Measurements from ENCODE around the gene GIT1. TPM values are rescaled to one million over a fixed set of nuclear protein-coding genes. Genes with fewer than 3 reads are reported as not detected.

GIT1 gene
- total and polyA plus RNA-seq, 2 of the 13 experiments (the other 11 are each of a cell fraction or from before 2014, with no cell fraction given), result 14.2 to 30.8 TPM

DNA sequence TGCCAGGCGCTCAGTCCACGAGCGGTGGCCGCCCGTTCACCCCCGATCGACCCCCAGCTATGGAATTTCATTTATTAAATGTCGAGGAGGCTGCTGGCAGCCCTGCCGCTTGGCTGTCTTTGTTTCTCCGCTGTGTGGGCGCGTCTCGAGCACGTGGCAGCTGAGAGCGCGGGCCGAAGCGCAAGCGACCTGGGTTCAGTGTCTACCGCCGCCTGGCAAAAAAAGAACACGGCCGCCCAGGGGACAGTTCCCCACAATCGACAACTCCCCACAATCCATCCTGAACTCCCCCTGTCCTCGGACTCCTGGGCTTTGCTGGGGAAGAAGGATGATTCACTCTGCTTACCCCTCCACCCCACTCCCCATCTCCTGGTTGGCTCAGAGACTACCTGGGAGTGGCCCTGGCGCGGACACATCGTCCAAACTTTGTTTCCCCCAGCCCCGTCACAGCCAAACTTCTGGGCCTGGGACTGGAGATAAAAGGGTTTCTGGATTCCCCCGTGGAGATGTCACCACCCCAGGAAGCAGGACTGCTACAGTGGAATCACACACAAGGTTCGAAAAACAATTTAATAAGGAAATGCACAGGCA, 1.8 kb upstream of the GIT1 start:
- intact Hi-C loops (cut with micrococcal nuclease; ENCODE audit: unreplicated experiment), result loop anchor here (1.0 to 10.0 kb wide), 3 partner anchors 11 to 216 kb away; no protein-coding TSS in a partner anchor
- peak; percentile 43 for ATAC-seq
- TF ChIP-seq TP53 (CRISPR knock-in tag; conservative IDR thresholded peaks at IDR 0.05) (no peak), ZNF446 (CRISPR knock-in tag; IDR thresholded peaks at IDR 0.05) (peak; percentile 35; the same call in 1 of the 2 replicates), EZH2 (conservative IDR thresholded peaks at IDR 0.05; ENCODE audit: low read depth, low read length) (no peak), ZKSCAN1 (IDR thresholded peaks at IDR 0.05; ENCODE audit: low read length) (no peak), SMAD3 (CRISPR knock-in tag; IDR thresholded peaks at IDR 0.05) (0 out of 2 replicates have a peak, but pooled peaks have one; percentile 15), NR2F6 (IDR thresholded peaks at IDR 0.05) (no peak), NR2F6 (CRISPR knock-in tag; IDR thresholded peaks at IDR 0.05) (no peak), MXD4 (CRISPR knock-in tag; IDR thresholded peaks at IDR 0.05) (peak; percentile 54; the same call in 1 of the 2 replicates), MNT (IDR thresholded peaks at IDR 0.05) (peak; percentile 61), FOSL2 (CRISPR knock-in tag; IDR thresholded peaks at IDR 0.05) (peak; percentile 73), CAMTA2 (CRISPR knock-in tag; IDR thresholded peaks at IDR 0.05; ENCODE audit: borderline replicate concordance) (no peak), ZNF713 (CRISPR knock-in tag; IDR thresholded peaks at IDR 0.05) (no peak), ISL2 (CRISPR knock-in tag; IDR thresholded peaks at IDR 0.05) (peak; percentile 19; the same call in 1 of the 2 replicates), MYC (CRISPR knock-in tag; IDR thresholded peaks at IDR 0.05; ENCODE audit: borderline replicate concordance) (peak; percentile 85), FOXC1 (CRISPR knock-in tag; IDR thresholded peaks at IDR 0.05; ENCODE audit: borderline replicate concordance) (peak; percentile 49), U2AF1 (optimal IDR thresholded peaks at IDR 0.05; ENCODE audit: low read depth, low read length) (peak; percentile 19), ZNF124 (CRISPR knock-in tag; IDR thresholded peaks at IDR 0.05) (0 out of 2 replicates have a peak, but pooled peaks have one; percentile 43)
- TF ChIP-seq, protein P1, sequence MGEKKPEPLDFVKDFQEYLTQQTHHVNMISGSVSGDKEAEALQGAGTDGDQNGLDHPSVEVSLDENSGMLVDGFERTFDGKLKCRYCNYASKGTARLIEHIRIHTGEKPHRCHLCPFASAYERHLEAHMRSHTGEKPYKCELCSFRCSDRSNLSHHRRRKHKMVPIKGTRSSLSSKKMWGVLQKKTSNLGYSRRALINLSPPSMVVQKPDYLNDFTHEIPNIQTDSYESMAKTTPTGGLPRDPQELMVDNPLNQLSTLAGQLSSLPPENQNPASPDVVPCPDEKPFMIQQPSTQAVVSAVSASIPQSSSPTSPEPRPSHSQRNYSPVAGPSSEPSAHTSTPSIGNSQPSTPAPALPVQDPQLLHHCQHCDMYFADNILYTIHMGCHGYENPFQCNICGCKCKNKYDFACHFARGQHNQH (CRISPR knock-in tag; IDR thresholded peaks at IDR 0.05), result peak; percentile 36; the same call in 1 of the 2 replicates
- TF ChIP-seq, protein P2, sequence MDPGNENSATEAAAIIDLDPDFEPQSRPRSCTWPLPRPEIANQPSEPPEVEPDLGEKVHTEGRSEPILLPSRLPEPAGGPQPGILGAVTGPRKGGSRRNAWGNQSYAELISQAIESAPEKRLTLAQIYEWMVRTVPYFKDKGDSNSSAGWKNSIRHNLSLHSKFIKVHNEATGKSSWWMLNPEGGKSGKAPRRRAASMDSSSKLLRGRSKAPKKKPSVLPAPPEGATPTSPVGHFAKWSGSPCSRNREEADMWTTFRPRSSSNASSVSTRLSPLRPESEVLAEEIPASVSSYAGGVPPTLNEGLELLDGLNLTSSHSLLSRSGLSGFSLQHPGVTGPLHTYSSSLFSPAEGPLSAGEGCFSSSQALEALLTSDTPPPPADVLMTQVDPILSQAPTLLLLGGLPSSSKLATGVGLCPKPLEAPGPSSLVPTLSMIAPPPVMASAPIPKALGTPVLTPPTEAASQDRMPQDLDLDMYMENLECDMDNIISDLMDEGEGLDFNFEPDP (CRISPR knock-in tag; conservative IDR thresholded peaks at IDR 0.05), result 0 out of 2 replicates have a peak, but pooled peaks have one; percentile 84
- TF ChIP-seq, protein P3, sequence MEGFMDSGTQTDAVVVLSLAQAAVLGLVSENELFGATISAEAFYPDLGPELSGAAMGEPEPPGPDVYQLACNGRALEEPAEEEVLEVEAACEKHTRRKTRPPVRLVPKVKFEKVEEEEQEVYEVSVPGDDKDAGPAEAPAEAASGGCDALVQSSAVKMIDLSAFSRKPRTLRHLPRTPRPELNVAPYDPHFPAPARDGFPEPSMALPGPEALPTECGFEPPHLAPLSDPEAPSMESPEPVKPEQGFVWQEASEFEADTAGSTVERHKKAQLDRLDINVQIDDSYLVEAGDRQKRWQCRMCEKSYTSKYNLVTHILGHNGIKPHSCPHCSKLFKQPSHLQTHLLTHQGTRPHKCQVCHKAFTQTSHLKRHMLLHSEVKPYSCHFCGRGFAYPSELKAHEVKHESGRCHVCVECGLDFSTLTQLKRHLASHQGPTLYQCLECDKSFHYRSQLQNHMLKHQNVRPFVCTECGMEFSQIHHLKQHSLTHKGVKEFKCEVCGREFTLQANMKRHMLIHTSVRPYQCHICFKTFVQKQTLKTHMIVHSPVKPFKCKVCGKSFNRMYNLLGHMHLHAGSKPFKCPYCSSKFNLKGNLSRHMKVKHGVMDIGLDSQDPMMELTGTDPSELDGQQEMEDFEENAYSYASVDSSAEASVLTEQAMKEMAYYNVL (CRISPR knock-in tag; IDR thresholded peaks at IDR 0.05; ENCODE audit: borderline replicate concordance), result no peak; the same call in 1 of the 2 replicates

More for the DNA sequence above, 1.8 kb upstream of the GIT1 start:
- peaks cover 1 to 24% of the 10 kb centered on the region in 2 experiments; a peak in 3 of 5 replicates for H3K27me3 ChIP-seq (ENCODE audit: control insufficient read depth in 1 of 2, insufficient read depth in 2 of 2, low read length in 2 of 2)
- WGBS (ENCODE audit: low lambda C conversion rate), result 0% methylated on average over 16 of the region's 31 CpGs
- peak overlapping the region; percentile 62 for H3K27ac ChIP-seq (ENCODE audit: extremely low read length, insufficient read depth, low read length)
- H4K20me1 ChIP-seq (ENCODE audit: insufficient read depth, low read length), result peaks cover 14% of the 10 kb centered on the region; the same call in 1 of the 2 replicates
- no peak overlapping the region for H2AFZ ChIP-seq (ENCODE audit: low read length)
- no peaks in the 10 kb centered on the region for H3K36me3 ChIP-seq (replicated peaks in 1 of 2; ENCODE audit: control insufficient read depth in 1 of 2, insufficient read depth in 2 of 2, low read length in 2 of 2)
- peaks cover 59% of the 10 kb centered on the region for H3K4me1 ChIP-seq (ENCODE audit: insufficient read depth, low read length)
- in situ Hi-C loops (cut with HindIII; ENCODE audit: extremely low pct_ligation_motif_present, low pct_unique_long_range_greater_than_20kb), result no loop called here
- peak overlapping the region; percentile 89 for H3K4me2 ChIP-seq (ENCODE audit: low read depth, low read length)
- BruUV-seq (replicated peaks), result TSS peak; percentile 54
- no peaks in the 10 kb centered on the region for H3K9me3 ChIP-seq (ENCODE audit: low read length)
- DNase-seq (ENCODE audit: low spot score) (peak; percentile 58), FAIRE-seq (peak; percentile 26)
- H3K4me3 ChIP-seq (replicated peaks in 1 of 3; ENCODE audit: insufficient read depth in 1 of 3, low read depth in 2 of 3, low read length in 3 of 3), result peak overlapping the region; percentile 70 to 91 (median 89)
- POLR2A ChIA-PET, result interaction anchor here (0.9 to 3.0 kb wide), 9 partner anchors 16 to 297 kb away, joined by 3 to 23 read pairs (median 7); partner anchors contain the start of genes ABHD15, NUFIP2 and TAOK1
- H3K9ac ChIP-seq (ENCODE audit: insufficient read depth, low read depth, low read length), result peak overlapping the region; percentile 72
- CTCF ChIA-PET (ENCODE audit: low intra/inter-chr PET ratio, low total read pairs), result interaction anchor here (1.6 to 3.1 kb wide), 3 partner anchors 11 to 221 kb away, joined by 5 to 39 read pairs (median 10); no protein-coding TSS in a partner anchor
- H3K79me2 ChIP-seq (ENCODE audit: insufficient read depth, low read length), result peaks cover 23% of the 10 kb centered on the region
